GM12864 (cell line): ENCODE measurements around the gene MGST1.

Experiments used
- DNase-seq: peaks from one replicate; pipeline ENCODE4 v3.0.0-alpha.2; 2011; ENCODE audit warnings: low read depth
- H3K4me3 ChIP-seq: 2 replicates; pipeline ENCODE4 v1.5.1; 2011; ENCODE audit warnings: mild to moderate bottlenecking, low read depth, low read length, control low read depth
- CTCF ChIP-seq: IDR thresholded peaks from 2 replicates; pipeline ENCODE4 v1.5.1; 2011; ENCODE audit warnings: low read depth, mild to moderate bottlenecking, moderate library complexity, low read length, control low read depth, inconsistent platforms; ENCODE audit errors: missing control alignments

MGST1 gene

GRCh38 chr12:16310934-16311333 is 36.5 kb upstream of the MGST1 start:
- no peak overlapping the region for H3K4me3 ChIP-seq
- no peak for DNase-seq
- TF ChIP-seq CTCF = no peak

- H3K4me3 ChIP-seq = no peak overlapping the region
- no peak for TF ChIP-seq CTCF
- no peak for DNase-seq
These were observed 24.4 kb upstream of the MGST1 start for GRCh38 chr12:16323010-16323409.

GRCh38 chr12:16323638-16324037 is 23.8 kb upstream of the MGST1 start:
- H3K4me3 ChIP-seq = no peak overlapping the region
- TF ChIP-seq CTCF = no peak
- no peak for DNase-seq

GRCh38 chr12:16324272-16324671 is 23.2 kb upstream of the MGST1 start:
- H3K4me3 ChIP-seq = no peak overlapping the region
- TF ChIP-seq CTCF = no peak
- no peak for DNase-seq

GRCh38 chr12:16324772-16325171 is 22.7 kb upstream of the MGST1 start:
- no peak for DNase-seq
- no peak for TF ChIP-seq CTCF
- H3K4me3 ChIP-seq = no peak overlapping the region

GRCh38 chr12:16325426-16325825 is 22.0 kb upstream of the MGST1 start:
- no peak for TF ChIP-seq CTCF
- no peak for DNase-seq
- H3K4me3 ChIP-seq = no peak overlapping the region

GRCh38 chr12:16327963-16328362 is 19.5 kb upstream of the MGST1 start:
- DNase-seq = no peak
- no peak for TF ChIP-seq CTCF
- H3K4me3 ChIP-seq = no peak overlapping the region
